ENCODE results near the gene ALDH4A1.

- TF ChIP-seq CTCF (conservative IDR thresholded peaks at IDR 0.05; ENCODE audit: low read depth, low read length) = no peak
- no peak for TF ChIP-seq NFE2L2 (IDR thresholded peaks at IDR 0.05; ENCODE audit: low read depth, low read length)
- no peak for TF ChIP-seq POLR2A (IDR thresholded peaks at IDR 0.05; ENCODE audit: low read depth, low read length)
- TF ChIP-seq CHD1 (IDR thresholded peaks at IDR 0.05; ENCODE audit: low read depth, low read length) = no peak
- no peak for TF ChIP-seq MAZ (IDR thresholded peaks at IDR 0.05; ENCODE audit: borderline replicate concordance, low read depth, low read length)
- TF ChIP-seq USF2 (IDR thresholded peaks at IDR 0.05; ENCODE audit: low read depth, low read length) = no peak
- TF ChIP-seq CEBPB (IDR thresholded peaks at IDR 0.05; ENCODE audit: low read depth, low read length) = no peak
- no peak for TF ChIP-seq ELK1 (IDR thresholded peaks at IDR 0.05; ENCODE audit: borderline replicate concordance, low read depth, low read length)
- TF ChIP-seq SMC3 (IDR thresholded peaks at IDR 0.05; ENCODE audit: low read depth, low read length) = no peak
- TF ChIP-seq RAD21 (IDR thresholded peaks at IDR 0.05; ENCODE audit: low read length) = no peak
- TF ChIP-seq MAFK (IDR thresholded peaks at IDR 0.05; ENCODE audit: low read depth, low read length) = no peak
Measured at GRCh38 chr1:18840145-18840544, 62.2 kb downstream of the ALDH4A1 start.
